ENCODE results near the gene TUBA4A.
"Not testable (repeated sequence)": the region's sequence is repeated elsewhere in the genome, so short reads cannot be mapped to it uniquely, and the experiment has no call there.

Gene TUBA4A

DNA sequence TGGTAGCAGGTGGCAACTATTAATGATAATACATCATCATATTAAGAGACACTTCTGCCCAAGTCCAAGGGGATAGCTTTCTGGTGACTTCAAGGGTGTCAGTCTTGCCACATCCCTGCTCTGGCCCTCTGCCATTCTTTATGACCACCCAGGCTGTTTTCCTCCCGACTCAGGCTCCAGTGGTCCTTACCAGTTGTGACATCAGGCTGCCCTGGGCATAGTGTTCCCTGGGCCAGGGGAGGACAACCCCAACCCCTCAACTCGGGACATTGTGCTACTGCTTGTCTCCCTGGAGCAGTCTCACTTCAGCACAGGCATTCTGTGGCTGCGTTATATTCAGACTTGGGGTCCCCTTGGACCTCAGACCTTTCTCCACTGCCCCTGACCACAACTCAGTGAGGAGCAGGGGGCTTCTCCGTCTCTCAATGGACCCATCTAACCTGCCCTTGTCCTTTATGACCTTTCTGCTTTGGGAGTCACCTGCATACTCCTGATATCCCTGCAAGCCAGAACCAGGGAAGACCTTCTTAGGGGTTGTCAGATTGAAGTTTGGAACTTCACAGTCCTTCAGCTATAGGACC lies 38.3 kb upstream of the TUBA4A start:
- H3K36me3 ChIP-seq (replicated peaks) = no peaks in the 10 kb centered on the region
- H3K4me3 ChIP-seq = no peak overlapping the region
- H3K9me3 ChIP-seq = peaks cover 2% of the 10 kb centered on the region; the same call in 1 of the 2 replicates
- in situ Hi-C loops (cut with MboI; ENCODE audit: low sequenced_read_pairs) = no loop called here
- H3K27me3 ChIP-seq (ENCODE audit: low read depth) = no peaks in the 10 kb centered on the region
- peaks cover 7% of the 10 kb centered on the region for H3K4me1 ChIP-seq
- no peak for DNase-seq (ENCODE audit: low spot score in 2 of 2)

DNA sequence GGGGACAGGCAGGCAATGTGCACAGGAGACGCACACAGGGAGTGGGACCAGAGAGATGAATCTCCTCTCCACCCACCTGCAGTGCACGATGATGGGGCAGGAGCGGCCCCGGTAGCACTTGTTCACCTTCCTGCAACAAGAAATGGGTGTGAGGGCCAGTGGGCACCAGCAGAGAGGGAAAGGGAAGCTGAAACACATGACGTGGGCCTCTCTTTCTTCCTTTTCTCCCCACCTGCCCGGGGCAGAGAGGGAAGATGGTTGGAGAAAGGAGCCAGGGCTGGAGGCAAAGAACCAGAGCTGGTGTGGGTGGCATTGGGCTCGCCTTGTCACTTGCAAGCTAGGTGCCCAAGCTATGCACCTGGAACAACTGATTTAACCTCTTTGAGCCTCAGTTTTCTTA lies 37.7 kb upstream of the TUBA4A start:
- in situ Hi-C loops (cut with MboI; ENCODE audit: low sequenced_read_pairs) = no loop called here
- Histone ChIP-seq H3K4me1 (peaks cover 7% of the 10 kb centered on the region), H3K27me3 (ENCODE audit: low read depth) (no peaks in the 10 kb centered on the region), H3K9me3 (peaks cover 2% of the 10 kb centered on the region; the same call in 1 of the 2 replicates), H3K36me3 (replicated peaks) (no peaks in the 10 kb centered on the region), H3K4me3 (no peak overlapping the region)
- DNase-seq (ENCODE audit: low spot score in 2 of 2) = no peak

DNA sequence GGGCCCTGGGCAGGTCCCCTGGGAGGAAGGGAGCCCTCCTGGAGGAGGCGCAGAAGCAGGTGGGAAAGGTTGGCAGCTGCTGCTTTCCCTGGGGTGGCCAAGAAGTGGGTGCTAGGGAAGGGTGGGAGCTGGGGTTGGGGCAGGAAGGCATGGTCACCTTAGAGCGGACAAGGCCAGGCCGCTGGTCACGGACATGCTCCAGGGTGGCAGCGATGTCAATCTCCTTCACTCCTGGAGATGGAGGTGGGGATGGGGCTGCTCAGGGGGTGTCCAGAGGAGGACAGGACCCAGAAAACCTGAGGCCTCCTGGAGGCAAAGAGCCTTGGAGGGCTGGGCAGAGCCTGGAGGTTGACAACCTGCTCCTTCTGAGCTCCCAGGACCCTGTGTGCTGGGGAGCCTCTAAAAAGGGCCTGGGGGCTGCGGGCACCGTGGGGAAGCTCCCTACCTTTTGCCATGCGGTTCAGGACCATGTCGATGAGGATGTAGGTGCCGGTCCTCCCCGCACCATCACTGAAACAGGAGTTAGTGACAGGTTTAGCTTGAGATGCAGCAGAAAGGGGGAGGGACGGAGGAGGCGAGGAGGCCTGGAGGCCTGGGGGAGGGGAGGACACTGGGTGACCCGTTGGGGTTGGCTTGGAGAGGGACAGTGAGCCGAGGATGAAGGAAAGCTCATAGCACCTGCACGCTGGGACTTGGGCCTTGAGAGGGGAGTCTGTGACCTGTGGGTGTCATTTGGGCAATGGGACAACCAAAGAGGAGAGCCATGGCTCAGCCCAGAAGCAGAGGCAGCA lies 36.9 kb upstream of the TUBA4A start:
- H3K4me1 ChIP-seq = peaks cover 7% of the 10 kb centered on the region
- DNase-seq (ENCODE audit: low spot score in 2 of 2) = no peak
- no peaks in the 10 kb centered on the region for H3K27me3 ChIP-seq (ENCODE audit: low read depth)
- H3K9me3 ChIP-seq = no peaks in the 10 kb centered on the region; the same call in 1 of the 2 replicates
- H3K36me3 ChIP-seq (replicated peaks) = no peaks in the 10 kb centered on the region
- in situ Hi-C loops (cut with MboI; ENCODE audit: low sequenced_read_pairs) = no loop called here
- no peak overlapping the region for H3K4me3 ChIP-seq

DNA sequence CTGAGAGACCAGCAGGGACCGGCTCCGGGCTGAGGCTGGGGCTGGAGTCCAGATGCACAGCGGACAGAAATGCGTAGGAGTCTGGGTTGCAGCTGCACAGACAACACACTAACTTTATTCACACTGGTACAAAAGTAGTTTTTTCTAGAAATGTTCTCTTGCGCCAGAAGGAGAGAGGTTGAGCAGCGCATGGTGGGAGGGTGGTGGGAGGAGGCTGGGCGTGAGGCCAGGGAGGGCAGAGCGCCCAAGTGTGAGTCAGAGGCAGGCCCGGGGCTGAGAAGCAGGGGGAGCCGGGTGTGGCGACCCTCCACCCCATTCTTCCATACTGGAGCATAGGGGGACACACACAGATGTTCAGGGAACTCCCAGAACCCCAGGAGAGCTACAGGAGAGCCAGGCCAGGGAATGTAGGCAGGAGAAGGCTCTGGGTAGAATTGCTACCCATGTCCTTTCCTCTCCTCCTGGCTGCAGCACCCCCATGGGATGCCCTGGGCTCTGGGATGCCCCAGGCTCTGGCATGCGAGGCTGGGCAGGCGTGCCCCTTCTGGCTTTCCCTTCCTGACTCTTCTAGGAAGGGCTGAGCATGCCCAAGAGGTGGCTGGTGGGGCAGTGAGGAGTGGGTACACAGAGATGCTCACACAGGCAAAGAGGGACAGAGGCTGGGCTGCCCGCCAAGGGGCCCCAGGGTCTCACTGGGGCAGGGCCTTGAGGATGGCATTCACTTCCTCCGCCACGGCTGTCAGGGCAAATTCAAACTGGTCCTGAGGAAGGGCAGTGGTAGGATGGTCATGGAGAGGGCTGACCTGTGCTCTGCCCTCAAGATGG lies 36.0 kb upstream of the TUBA4A start:
- in situ Hi-C loops (cut with MboI; ENCODE audit: low sequenced_read_pairs) = no loop called here

DNA sequence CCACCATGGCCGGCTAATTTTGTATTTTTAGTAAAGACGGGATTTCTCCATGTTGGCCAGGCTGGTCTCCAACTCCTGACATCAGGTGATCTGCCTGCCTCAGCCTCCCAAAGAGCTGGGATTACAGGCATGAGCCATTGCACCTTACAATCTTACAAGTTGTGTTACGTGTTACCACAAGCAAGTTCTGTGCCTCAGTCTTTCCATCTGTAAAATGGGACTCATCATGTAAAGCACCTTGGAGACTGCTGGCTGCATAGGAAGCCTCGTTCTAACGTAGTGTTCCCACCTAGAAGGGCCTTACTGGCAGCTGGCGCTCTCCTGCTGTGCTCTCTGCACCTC lies 35.4 kb upstream of the TUBA4A start:
- Histone ChIP-seq H3K27me3 (ENCODE audit: low read depth) (no peaks in the 10 kb centered on the region), H3K4me1 (no peaks in the 10 kb centered on the region; the same call in 1 of the 2 replicates), H3K9me3 (no peaks in the 10 kb centered on the region; the same call in 1 of the 2 replicates), H3K36me3 (replicated peaks) (peaks cover 9% of the 10 kb centered on the region), H3K4me3 (no peak overlapping the region)
- in situ Hi-C loops (cut with MboI; ENCODE audit: low sequenced_read_pairs) = no loop called here
- DNase-seq (ENCODE audit: low spot score in 2 of 2) = no peak

More for the DNA sequence above, 36.0 kb upstream of the TUBA4A start:
- no peak for DNase-seq (ENCODE audit: low spot score in 2 of 2)
- H3K27me3 ChIP-seq (ENCODE audit: low read depth) = no peaks in the 10 kb centered on the region
- H3K36me3 ChIP-seq (replicated peaks) = peaks cover 4% of the 10 kb centered on the region
- H3K4me1 ChIP-seq = peaks cover 5% of the 10 kb centered on the region
- no peaks in the 10 kb centered on the region; the same call in 1 of the 2 replicates for H3K9me3 ChIP-seq
- H3K4me3 ChIP-seq = no peak overlapping the region

DNA sequence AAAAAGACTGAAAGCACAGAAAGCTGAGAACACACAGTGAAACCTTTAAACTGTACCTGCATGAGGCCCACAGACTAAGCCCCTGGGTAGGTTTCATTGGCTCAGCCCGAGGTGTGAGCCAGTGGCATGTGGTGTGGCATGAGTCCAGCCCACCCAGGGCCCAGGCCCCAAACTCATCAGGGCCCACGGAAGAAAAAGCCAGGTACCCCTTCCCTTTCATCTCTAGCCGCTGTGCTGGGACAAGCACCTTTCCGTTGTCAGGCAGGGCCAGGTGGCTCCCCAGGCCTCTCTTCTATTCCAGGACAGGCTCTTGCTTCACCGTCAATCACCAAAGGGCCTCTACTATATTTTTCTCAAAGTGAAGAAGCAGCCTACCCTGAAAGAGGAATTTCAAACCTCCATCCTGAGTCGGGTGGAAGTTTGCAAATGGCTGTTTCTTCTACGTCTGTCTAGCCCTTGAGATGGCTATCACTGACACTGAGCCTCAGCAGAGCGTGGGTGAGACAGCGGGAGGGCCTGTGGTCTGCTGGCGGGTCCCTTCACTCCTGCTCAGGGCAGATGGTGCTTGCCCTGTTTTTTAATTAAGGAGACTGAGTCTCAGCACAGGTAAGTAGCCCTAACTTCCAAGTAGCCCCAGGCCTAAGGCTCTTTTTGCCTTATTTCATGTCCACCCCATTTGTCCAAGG lies 34.0 kb upstream of the TUBA4A start:
- no peaks in the 10 kb centered on the region for H3K27me3 ChIP-seq (ENCODE audit: low read depth)
- H3K36me3 ChIP-seq (replicated peaks) = peaks cover 9% of the 10 kb centered on the region
- in situ Hi-C loops (cut with MboI; ENCODE audit: low sequenced_read_pairs) = no loop called here
- DNase-seq (ENCODE audit: low spot score in 2 of 2) = no peak
- no peaks in the 10 kb centered on the region for H3K4me1 ChIP-seq
- no peak overlapping the region for H3K4me3 ChIP-seq
- H3K9me3 ChIP-seq = no peaks in the 10 kb centered on the region

DNA sequence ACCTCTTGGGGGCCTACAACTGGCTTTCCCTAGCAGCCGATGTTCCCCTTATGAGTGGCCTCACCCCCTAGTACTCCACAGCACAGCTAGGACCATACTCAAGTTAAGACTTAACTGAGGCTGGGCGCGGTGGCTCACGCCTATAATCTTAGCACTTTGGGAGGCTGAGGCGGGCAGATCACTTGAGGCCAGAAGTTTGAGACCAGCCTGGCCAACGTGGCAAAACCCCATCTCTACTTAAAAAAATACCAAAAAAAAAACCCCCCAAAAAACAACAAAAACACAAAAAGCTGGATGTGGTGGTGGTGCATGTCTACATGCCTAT lies 33.4 kb upstream of the TUBA4A start:
- H3K4me3 ChIP-seq; DNase-seq (ENCODE audit: low spot score in 2 of 2); H3K36me3 ChIP-seq (replicated peaks); H3K27me3 ChIP-seq (ENCODE audit: low read depth); H3K9me3 ChIP-seq; in situ Hi-C loops (cut with MboI; ENCODE audit: low sequenced_read_pairs); H3K4me1 ChIP-seq: not testable (repeated sequence)

DNA sequence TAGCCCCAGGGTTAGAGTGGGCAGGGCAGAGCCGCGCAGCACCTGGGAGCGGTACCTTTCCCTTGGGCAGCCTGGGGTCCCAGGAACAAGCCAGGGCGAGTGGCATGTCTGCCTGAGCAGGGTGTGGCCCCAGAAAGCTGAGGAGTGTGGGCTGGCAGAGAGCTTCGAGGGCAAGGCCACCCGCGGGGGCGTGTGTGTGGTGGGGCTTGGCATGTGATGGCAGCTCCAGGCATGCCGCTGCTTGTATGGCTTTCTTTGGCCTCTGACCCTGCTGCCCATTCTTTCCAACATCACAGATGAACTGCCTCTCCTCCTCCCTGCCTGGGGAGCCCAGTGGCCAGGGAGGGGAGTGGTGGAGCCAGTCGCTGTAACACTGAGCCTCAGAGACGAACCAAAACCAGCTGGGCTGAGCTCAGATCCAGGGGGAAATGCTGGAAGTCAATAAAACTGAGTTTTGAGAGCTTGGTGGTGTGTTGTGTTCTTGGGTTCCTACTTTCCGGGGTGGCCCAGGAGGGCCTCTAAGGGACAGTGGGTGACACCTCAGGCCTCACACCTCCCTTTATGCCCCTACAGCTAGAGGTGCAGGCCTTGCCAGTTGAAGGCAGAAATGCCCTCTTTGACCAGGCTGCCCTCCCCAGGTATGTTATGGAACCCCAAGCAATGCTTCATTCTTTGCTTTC lies 32.9 kb upstream of the TUBA4A start:
- in situ Hi-C loops (cut with MboI; ENCODE audit: low sequenced_read_pairs) = no loop called here
- no peaks in the 10 kb centered on the region for H3K4me1 ChIP-seq

DNA sequence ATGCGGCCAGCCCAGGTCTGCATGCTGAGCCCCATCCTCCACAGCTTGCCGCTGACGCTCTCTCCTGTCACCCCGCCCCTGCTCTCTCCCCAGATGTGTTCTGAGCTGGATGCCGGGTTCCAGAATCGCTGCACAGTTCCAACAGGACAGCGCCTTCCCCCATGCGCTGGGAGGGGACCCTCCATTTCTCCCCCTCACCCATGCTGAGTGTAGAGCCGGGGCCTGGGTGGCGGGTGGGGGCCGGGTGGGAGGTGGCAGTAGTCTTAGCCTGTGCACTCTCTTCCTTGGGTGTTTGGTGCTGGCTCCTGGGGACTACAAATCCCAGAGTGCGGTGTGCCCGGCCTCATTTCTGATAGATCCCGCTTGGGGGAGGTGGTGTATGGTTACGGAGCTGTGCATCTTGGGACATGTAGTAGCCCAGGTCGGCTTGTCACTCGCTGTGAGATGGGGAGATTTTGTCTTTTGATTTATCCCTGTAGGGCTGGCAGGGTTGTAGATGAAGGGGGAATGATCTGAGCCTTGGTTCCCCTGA lies 32.2 kb upstream of the TUBA4A start:
- peaks cover 13% of the 10 kb centered on the region for H3K36me3 ChIP-seq (replicated peaks)
- in situ Hi-C loops (cut with MboI; ENCODE audit: low sequenced_read_pairs) = no loop called here
- H3K27me3 ChIP-seq (ENCODE audit: low read depth) = no peaks in the 10 kb centered on the region
- no peaks in the 10 kb centered on the region for H3K9me3 ChIP-seq
- H3K4me1 ChIP-seq = no peaks in the 10 kb centered on the region
- peak in 1 of 2 experiments; percentile 41 for DNase-seq (ENCODE audit: low spot score in 2 of 2)
- no peak overlapping the region for H3K4me3 ChIP-seq

More for the DNA sequence above, 32.9 kb upstream of the TUBA4A start:
- no peaks in the 10 kb centered on the region for H3K9me3 ChIP-seq
- no peak overlapping the region for H3K4me3 ChIP-seq
- no peak for DNase-seq (ENCODE audit: low spot score in 2 of 2)
- H3K27me3 ChIP-seq (ENCODE audit: low read depth) = no peaks in the 10 kb centered on the region
- peaks cover 9% of the 10 kb centered on the region for H3K36me3 ChIP-seq (replicated peaks)

DNA sequence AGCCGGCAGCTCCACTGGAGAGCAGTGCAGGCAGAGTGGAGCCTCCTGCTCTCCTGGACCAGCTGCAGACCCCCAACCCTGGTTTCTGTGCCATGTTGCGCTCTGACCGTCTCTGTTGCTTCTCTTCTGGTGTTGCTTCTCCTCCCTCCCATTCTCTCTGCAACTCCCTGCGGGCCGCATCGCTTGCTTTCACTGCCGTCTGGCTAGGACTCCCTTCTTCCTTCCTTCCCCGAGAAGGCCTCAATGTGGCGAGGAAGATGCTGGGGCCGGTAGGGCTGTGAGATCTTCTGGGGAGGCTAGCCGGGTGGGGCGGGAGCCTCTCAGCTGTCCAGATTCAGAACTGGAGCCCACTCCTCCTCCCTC lies 31.6 kb upstream of the TUBA4A start:
- Histone ChIP-seq H3K9me3 (no peaks in the 10 kb centered on the region), H3K36me3 (replicated peaks) (peaks cover 13% of the 10 kb centered on the region), H3K4me3 (no peak overlapping the region), H3K4me1 (no peaks in the 10 kb centered on the region), H3K27me3 (ENCODE audit: low read depth) (no peaks in the 10 kb centered on the region)
- in situ Hi-C loops (cut with MboI; ENCODE audit: low sequenced_read_pairs) = no loop called here
- DNase-seq (ENCODE audit: low spot score in 2 of 2) = no peak

DNA sequence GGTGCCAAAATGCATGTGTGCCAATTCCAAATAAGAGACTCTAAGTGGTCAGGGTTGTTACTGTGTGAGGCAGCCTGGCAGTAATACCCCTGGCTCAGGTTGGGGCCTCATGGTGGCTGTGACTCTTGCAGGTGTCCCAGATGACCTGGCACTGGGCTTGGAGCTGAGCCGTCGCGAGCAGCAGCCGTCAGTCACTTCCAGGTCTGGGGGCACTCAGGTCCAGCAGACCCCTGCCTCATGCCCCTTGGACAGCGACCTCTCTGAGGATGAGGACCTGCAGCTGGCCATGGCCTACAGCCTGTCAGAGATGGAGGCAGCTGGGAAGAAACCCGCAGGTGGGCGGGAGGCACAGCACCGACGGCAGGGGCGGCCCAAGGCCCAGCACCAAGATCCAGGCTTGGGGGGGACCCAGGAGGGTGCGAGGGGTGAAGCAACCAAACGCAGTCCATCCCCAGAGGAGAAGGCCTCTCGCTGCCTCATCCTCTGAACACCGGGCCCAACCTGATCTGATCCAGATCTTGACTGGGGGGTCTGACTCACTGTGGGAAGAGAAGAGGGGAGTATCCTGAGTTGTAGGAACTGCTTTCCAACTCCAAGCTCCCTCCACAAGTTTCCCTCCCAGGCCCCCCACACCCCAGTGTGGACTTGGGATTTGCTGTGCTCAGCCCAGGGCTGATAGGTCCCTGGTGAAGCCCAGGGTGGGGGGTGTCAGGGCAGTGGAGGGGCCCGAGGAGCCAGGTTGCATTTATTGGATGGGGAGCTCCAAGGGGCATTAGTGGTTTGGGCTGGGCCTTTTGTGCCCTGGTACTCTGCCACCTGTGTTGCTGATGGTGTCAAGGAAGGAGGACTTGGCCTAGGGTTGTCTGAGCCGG lies 31.0 kb upstream of the TUBA4A start:
- Histone ChIP-seq H3K4me3 (no peak overlapping the region), H3K9me3 (no peaks in the 10 kb centered on the region), H3K36me3 (replicated peaks) (peaks cover 13% of the 10 kb centered on the region), H3K4me1 (no peaks in the 10 kb centered on the region), H3K27me3 (ENCODE audit: low read depth) (no peaks in the 10 kb centered on the region)
- no peak for DNase-seq (ENCODE audit: low spot score in 2 of 2)
- in situ Hi-C loops (cut with MboI; ENCODE audit: low sequenced_read_pairs) = no loop called here

DNA sequence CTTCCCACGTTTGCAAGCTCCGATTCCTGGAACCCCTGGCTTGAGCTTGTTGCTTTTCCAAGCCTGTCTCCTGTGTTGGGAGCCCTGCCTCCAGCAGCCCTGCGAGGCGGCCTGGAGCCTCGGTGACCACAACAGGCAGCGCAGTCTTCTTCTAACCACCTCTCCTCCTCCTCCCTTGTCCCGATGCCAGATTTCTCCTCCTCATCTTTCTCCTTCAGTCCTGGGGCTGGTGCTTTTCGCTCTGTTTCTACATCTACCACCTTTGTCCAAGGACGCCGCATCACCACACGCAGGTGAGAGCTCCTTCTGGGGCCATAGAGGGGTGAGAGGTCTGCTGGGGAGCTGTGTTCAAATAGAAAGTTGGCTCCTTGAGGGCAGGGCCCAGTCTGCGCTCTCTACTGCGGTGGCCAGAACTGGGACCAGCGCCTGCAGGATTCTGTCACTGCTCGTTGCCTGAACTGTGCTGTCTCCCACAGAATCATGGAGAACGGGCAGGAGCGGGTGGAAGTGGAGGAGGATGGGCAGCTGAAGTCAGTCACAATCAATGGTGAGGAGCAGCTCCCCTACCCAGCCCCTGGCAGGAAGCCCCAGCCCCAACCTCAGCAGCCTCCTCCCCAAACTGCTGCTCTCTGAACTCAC lies 29.3 kb upstream of the TUBA4A start:
- in situ Hi-C loops (cut with MboI; ENCODE audit: low sequenced_read_pairs) = no loop called here
- no peak for DNase-seq (ENCODE audit: low spot score in 2 of 2)
- Histone ChIP-seq H3K27me3 (ENCODE audit: low read depth) (no peaks in the 10 kb centered on the region), H3K9me3 (no peaks in the 10 kb centered on the region), H3K4me1 (peaks cover 8% of the 10 kb centered on the region), H3K4me3 (no peak overlapping the region), H3K36me3 (replicated peaks) (peaks cover 13% of the 10 kb centered on the region)
